T-helper 2 cell treated with Interferon-gamma antibody and Interleukin-4, amounts not matched to agents 5 μg/mL and 100 μg/mL, for 36 hours (primary cell): ENCODE results near the gene S1PR5.

Source experiments
- DNase-seq: peaks from one replicate; pipeline ENCODE4 v3.0.0; 2021; ENCODE audit warnings: low spot score
- H3K27ac Mint-ChIP-seq: one replicate; pipeline ENCODE4 v1.8.0; 2021; ENCODE audit warnings: mild to moderate bottlenecking, mixed read lengths
- H3K27me3 Mint-ChIP-seq: one replicate; pipeline ENCODE4 v1.8.0; 2021; ENCODE audit warnings: low read depth, mixed read lengths
- H3K36me3 Mint-ChIP-seq: one replicate; pipeline ENCODE4 v1.8.0; 2021; ENCODE audit warnings: low read depth, mixed read lengths
- H3K4me1 Mint-ChIP-seq: one replicate; pipeline ENCODE4 v1.8.0; 2021; ENCODE audit warnings: low read depth, mixed read lengths
- H3K4me3 Mint-ChIP-seq: one replicate; pipeline ENCODE4 v1.8.0; 2022; ENCODE audit warnings: mild to moderate bottlenecking, moderate library complexity, mixed read lengths
- H3K9me3 Mint-ChIP-seq: one replicate; pipeline ENCODE4 v1.8.0; 2021; ENCODE audit warnings: mixed read lengths

The S1PR5 gene

DNA sequence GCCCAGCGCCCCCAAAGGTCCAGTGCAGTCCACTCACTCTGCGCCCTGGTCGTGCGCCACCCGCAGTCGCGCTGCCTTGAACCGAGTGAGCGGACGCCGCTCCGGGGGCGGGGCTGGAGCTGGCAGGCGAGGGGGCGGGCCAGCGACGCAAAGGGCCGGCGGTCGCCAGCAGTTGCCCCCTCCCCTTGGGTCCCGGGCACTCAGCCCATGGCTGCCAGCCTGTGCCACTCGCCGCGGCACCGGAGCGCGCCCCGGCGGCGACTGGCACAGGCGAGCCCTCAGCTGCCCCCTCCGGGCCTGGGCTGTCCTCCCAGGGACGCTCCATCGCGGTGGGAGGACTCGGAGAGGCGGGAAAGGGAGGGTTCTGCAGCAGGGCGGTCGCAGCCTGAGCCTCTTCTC, at the start of gene S1PR5:
Gene S1PR5, minus strand, starts transcription at position 87 of the 399 bp plus-strand sequence. CDS start 2,436 bp downstream, outside the sequence.
- no peak for DNase-seq
- Mint-ChIP-seq H3K27ac (no peak within 1 kb of the TSS), H3K4me1 (peaks cover 20% of the 10 kb centered on the region), H3K27me3 (peaks cover 69% of the 10 kb centered on the region), H3K4me3 (peak within 1 kb of the TSS; percentile 49), H3K9me3 (no peaks in the 10 kb centered on the region), H3K36me3 (no peaks in the 10 kb centered on the region)

DNA sequence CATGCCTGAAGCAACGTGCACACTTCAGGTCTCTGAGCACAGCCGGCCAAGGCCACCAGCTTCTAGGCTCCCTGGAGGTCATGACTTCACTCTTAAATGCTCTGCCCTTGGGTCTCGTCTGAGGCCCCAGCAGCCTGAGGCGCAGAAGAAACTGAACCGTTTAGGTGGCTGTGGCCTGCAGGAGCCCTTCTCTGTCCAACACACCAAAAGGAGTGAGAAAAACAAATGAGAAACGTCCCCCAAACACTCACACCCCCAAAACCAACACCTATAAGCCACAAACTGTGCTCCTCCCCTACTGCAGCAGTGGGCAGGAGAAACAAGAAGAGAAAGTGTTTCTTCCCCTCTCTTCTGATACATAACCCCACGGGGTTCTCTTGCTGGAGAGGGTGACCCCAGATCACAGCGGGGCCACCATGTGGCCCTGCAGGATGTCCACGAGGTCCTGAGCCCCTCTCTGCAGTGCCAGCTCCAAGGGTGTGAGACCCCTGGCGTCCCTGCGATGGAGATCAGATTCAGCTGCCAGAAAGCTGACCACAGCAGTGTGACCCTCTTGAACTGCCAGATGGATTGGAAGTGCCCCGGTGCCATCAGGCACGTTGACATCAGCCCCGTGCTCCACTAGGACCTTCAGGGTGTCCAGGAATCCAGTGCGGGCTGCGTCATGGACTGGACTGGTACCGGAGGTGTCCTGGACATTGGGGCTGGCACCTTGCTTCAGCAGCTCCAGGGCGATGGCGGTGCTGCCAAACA, 49.6 kb upstream of the S1PR5 start:
- Mint-ChIP-seq H3K36me3 (peaks cover 40% of the 10 kb centered on the region), H3K27me3 (no peaks in the 10 kb centered on the region), H3K4me1 (peaks cover 31% of the 10 kb centered on the region), H3K9me3 (no peaks in the 10 kb centered on the region), H3K27ac (peak overlapping the region; percentile 93), H3K4me3 (peak overlapping the region; percentile 100)
- peak; percentile 56 for DNase-seq

GRCh38 chr19:10566408-10566657, 49.1 kb upstream of the S1PR5 start:
- Mint-ChIP-seq H3K27me3 (no peaks in the 10 kb centered on the region), H3K36me3 (peaks cover 45% of the 10 kb centered on the region), H3K27ac (peak overlapping the region; percentile 93), H3K4me3 (peak overlapping the region; percentile 100), H3K9me3 (no peaks in the 10 kb centered on the region), H3K4me1 (peaks cover 31% of the 10 kb centered on the region)
- no peak for DNase-seq

DNA sequence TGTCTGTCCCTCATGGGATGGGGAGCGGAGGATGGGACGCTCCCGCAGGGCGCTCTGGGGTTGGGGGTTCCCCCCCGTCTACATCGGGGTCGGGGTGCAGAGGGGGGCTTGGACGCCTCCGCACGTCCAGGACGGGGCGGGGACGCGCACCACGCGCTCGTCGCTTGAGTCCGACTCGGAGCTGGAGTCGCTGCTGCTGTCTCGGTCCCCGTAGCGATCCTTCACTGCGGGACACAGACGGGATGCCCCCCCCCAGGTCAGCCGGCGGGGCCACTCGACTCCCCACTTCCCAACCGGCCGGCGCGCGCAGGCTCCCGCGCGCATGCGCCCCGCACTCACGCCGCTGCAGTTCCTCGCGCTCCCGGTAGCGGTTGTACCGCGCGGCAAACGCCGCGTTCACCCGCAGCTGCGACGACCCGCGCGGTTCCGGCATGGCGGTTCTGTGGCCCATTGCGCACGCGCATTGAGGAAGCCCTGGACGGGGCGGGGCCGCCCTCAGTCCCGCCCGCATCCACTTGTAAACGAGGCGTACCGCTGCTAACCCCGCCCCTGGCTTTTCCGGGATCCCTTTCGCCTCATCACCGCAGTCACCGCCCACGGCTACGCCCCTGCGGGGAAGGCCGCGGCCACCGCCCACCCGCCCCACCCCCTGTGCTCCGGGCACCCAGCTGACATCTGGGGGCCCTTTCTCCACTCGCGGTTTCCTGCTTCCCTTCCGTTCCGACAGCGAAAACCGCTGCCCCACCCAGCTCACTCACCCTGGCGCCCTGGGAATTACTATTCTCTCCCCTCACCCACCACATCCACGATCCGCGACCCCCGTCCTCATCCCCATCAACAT, 48.5 kb upstream of the S1PR5 start, which contains the start of gene KRI1:
Gene KRI1, minus strand, starts transcription at position 444 of the 841 bp plus-strand sequence. Its CDS starts 11 bp downstream, at position 433.
- Mint-ChIP-seq H3K9me3 (no peaks in the 10 kb centered on the region), H3K4me1 (peaks cover 31% of the 10 kb centered on the region), H3K27me3 (no peaks in the 10 kb centered on the region), H3K27ac (peak within 1 kb of the TSS; percentile 93), H3K36me3 (peaks cover 50% of the 10 kb centered on the region), H3K4me3 (peak within 1 kb of the TSS; percentile 100)
- DNase-seq = peak; percentile 100

- H3K27ac Mint-ChIP-seq = peak overlapping the region; percentile 93
- H3K9me3 Mint-ChIP-seq = no peaks in the 10 kb centered on the region
- H3K4me3 Mint-ChIP-seq = peak overlapping the region; percentile 100
- H3K4me1 Mint-ChIP-seq = peaks cover 28% of the 10 kb centered on the region
- H3K36me3 Mint-ChIP-seq = peaks cover 56% of the 10 kb centered on the region
- no peaks in the 10 kb centered on the region for H3K27me3 Mint-ChIP-seq
- DNase-seq = peak; percentile 47
These were observed 47.9 kb upstream of the S1PR5 start for GRCh38 chr19:10565028-10565566.

- Mint-ChIP-seq H3K27me3 (no peaks in the 10 kb centered on the region), H3K4me3 (no peak overlapping the region), H3K4me1 (peaks cover 22% of the 10 kb centered on the region), H3K27ac (no peak overlapping the region), H3K36me3 (peaks cover 62% of the 10 kb centered on the region), H3K9me3 (no peaks in the 10 kb centered on the region)
- DNase-seq = no peak
These were observed 45.4 kb upstream of the S1PR5 start for GRCh38 chr19:10562609-10563008.

- H3K27me3 Mint-ChIP-seq = no peaks in the 10 kb centered on the region
- peaks cover 54% of the 10 kb centered on the region for H3K36me3 Mint-ChIP-seq
- DNase-seq = no peak
- no peak overlapping the region for H3K4me3 Mint-ChIP-seq
- H3K9me3 Mint-ChIP-seq = no peaks in the 10 kb centered on the region
- H3K27ac Mint-ChIP-seq = no peak overlapping the region
- H3K4me1 Mint-ChIP-seq = peaks cover 15% of the 10 kb centered on the region
These were observed 42.9 kb upstream of the S1PR5 start for GRCh38 chr19:10560154-10560553.

- Mint-ChIP-seq H3K4me3 (no peak overlapping the region), H3K27ac (no peak overlapping the region), H3K9me3 (no peaks in the 10 kb centered on the region), H3K36me3 (peaks cover 65% of the 10 kb centered on the region), H3K4me1 (peaks cover 29% of the 10 kb centered on the region), H3K27me3 (no peaks in the 10 kb centered on the region)
- no peak for DNase-seq
These were observed 40.5 kb upstream of the S1PR5 start for GRCh38 chr19:10557603-10558197.

DNA sequence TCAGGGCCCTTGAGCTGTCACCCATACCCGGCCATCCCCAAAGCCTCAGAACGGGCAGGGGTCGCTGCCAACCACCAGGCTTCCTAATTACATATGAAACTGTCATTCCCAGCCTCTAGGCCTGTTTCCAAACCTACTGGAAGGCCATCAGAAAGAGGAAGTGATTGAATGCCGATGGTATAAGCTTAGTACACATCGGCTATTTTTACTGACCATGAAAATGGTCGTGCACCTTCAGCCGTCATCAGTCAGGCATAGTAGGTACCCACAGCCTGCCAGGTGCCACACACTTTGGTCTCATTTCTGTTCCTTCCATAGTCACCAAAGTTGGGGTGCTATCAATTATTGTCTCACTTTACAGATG, 38.3 kb upstream of the S1PR5 start:
- Mint-ChIP-seq H3K36me3 (peaks cover 64% of the 10 kb centered on the region), H3K4me1 (peaks cover 35% of the 10 kb centered on the region), H3K27me3 (no peaks in the 10 kb centered on the region), H3K27ac (peak overlapping the region; percentile 70), H3K9me3 (no peaks in the 10 kb centered on the region), H3K4me3 (no peak overlapping the region)
- DNase-seq = no peak

GRCh38 chr19:10554760-10555609, 37.7 kb upstream of the S1PR5 start:
- Mint-ChIP-seq H3K27ac (peak overlapping the region; percentile 94), H3K4me3 (peak overlapping the region; percentile 64)

GRCh38 chr19:10553943-10554381, 36.7 kb upstream of the S1PR5 start:
- Mint-ChIP-seq H3K4me3 (peak overlapping the region; percentile 64), H3K4me1 (peaks cover 36% of the 10 kb centered on the region), H3K36me3 (peaks cover 60% of the 10 kb centered on the region)

More at GRCh38 chr19:10554760-10555609, 37.7 kb upstream of the S1PR5 start:
- H3K27me3 Mint-ChIP-seq = no peaks in the 10 kb centered on the region
- H3K36me3 Mint-ChIP-seq = peaks cover 65% of the 10 kb centered on the region
- H3K4me1 Mint-ChIP-seq = peaks cover 36% of the 10 kb centered on the region
- DNase-seq = no peak
- no peaks in the 10 kb centered on the region for H3K9me3 Mint-ChIP-seq

GRCh38 chr19:10553087-10553667, 35.9 kb upstream of the S1PR5 start:
- H3K4me1 Mint-ChIP-seq = peaks cover 36% of the 10 kb centered on the region

More at GRCh38 chr19:10553943-10554381, 36.7 kb upstream of the S1PR5 start:
- Mint-ChIP-seq H3K27me3 (no peaks in the 10 kb centered on the region), H3K9me3 (no peaks in the 10 kb centered on the region), H3K27ac (peak overlapping the region; percentile 94)
- peak; percentile 55 for DNase-seq

More at GRCh38 chr19:10553087-10553667, 35.9 kb upstream of the S1PR5 start:
- no peaks in the 10 kb centered on the region for H3K27me3 Mint-ChIP-seq
- H3K36me3 Mint-ChIP-seq = peaks cover 64% of the 10 kb centered on the region
- DNase-seq = no peak
- H3K27ac Mint-ChIP-seq = peak overlapping the region; percentile 94
- no peaks in the 10 kb centered on the region for H3K9me3 Mint-ChIP-seq
- H3K4me3 Mint-ChIP-seq = peak overlapping the region; percentile 64
